ENCODE data around the gene HSF2. TPM values are rescaled to one million over a fixed set of nuclear protein-coding genes. Genes with fewer than 3 reads are reported as not detected.

The HSF2 gene
- total RNA-seq, 4 donors from 2014 or later, result 21.1 to 37.1 (median 30.7) TPM

Small RNAs within 50 kb of the gene (small RNA-seq; reads per million reads assigned to genes)
- 0 reads per million in 4 donors for gene Z99129.1

Other genes starting within 250 kb of the HSF2 start
- gene SERINC1, start 72.2 kb downstream of the HSF2 start, total RNA-seq, result 100 to 1,000 TPM; 260 to 432 (median 345) TPM
- gene PKIB, start 210.8 kb downstream of the HSF2 start, total RNA-seq, result 1 to 10 TPM in 1 of 4 donors, under 1 TPM in 1, not detected in 2; 0.67 to 1.1 TPM

Data from gastroesophageal sphincter (tissue), 4 donors.